Brain microvascular endothelial cell (primary cell): ENCODE results near the gene NNMT.

Experiments used
- DNase-seq: peaks from one replicate; pipeline ENCODE4 v3.0.0-alpha.2; 2020
- H3K27ac ChIP-seq: fragments of 250-450 bp; sonication (Bioruptor Pico); 2 replicates; pipeline ENCODE4 v1.5.1; 2020; ENCODE audit warnings: mild to moderate bottlenecking, moderate library complexity
- H3K27me3 ChIP-seq: fragments of 250-450 bp; sonication (Bioruptor Pico); replicated peaks from 2 replicates; pipeline ENCODE4 v1.5.1; 2020; ENCODE audit warnings: mild to moderate bottlenecking
- H3K36me3 ChIP-seq: fragments of 250-450 bp; sonication (Bioruptor Pico); replicated peaks from 2 replicates; pipeline ENCODE4 v1.5.1; 2020; ENCODE audit warnings: mild to moderate bottlenecking
- H3K4me3 ChIP-seq: 2 replicates; pipeline ENCODE4 v1.5.1; 2011; ENCODE audit warnings: low read depth, mild to moderate bottlenecking, control low read depth, low read length, moderate library complexity
- CTCF ChIP-seq: IDR thresholded peaks from 2 replicates; pipeline ENCODE4 v1.5.1; 2011; ENCODE audit warnings: low read depth, mild to moderate bottlenecking, moderate library complexity, low read length, control low read depth, inconsistent platforms; ENCODE audit errors: missing control alignments
- in situ Hi-C: cut with HindIII; loops from 2 replicates; pipeline ENCODE4 v1.10.0; 2017; ENCODE audit warnings: low sequenced_read_pairs, low pct_ligation_motif_present

NNMT gene

DNA sequence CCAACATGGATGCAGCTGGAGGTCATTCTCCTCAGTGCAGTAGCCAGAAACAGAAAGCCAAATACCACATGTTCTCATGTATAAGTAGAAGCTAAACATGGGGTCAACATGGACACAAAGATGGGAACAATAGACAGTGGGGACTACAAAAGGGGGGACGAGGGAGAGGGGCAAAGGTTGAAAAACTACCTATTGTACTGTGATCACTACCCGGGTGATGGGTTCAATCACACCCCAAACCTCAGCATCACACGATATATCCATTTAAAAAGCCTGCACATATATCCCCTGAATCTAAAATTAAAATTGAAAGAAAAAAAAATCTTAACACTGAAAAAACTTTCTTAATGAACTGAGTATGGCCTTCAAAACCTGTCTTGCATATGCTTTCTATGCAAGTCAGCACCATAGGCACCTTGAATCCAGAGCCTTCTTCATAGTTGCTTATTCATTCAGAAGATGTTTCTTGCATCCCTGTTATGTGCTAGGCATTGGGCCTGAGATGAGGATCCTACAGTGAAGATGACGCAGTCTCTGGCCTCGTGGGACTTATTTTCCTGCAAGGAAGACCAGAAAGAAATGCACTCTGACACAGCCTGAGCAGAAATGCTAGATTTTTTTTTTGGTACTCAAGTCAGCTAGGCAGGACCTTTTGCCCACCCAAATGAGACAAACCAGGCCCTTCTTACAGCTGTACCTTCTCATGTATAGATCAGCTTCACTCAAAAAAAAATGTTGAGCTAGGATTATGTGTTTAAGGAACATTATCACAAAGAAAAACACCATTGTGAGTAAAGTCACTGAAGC, 21.0 kb downstream of the NNMT start:
- in situ Hi-C loops = no loop called here
- H3K27ac ChIP-seq = no peak overlapping the region
- no peaks in the 10 kb centered on the region for H3K27me3 ChIP-seq
- TF ChIP-seq CTCF = no peak
- peak; percentile 55 for DNase-seq
- H3K4me3 ChIP-seq = no peak overlapping the region
- H3K36me3 ChIP-seq = peaks cover 22% of the 10 kb centered on the region

DNA sequence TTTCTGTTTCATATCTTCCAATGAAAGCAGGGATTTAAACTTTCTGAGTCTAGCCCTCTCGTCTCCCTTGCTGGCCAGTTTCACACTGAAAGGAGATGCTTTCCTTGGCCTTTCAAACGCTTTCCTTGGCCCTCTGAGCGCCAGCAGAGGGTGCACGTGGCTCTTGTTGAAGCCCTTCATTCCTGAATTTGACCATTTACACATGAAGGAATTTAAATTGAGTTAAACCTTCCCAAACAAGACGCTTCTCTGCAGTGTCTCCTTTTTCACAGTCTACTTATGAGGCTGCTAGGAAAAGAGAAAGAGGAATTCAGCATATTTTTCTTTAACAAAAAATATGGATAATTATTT, 21.6 kb downstream of the NNMT start:
- TF ChIP-seq CTCF = peak; percentile 67
- H3K27ac ChIP-seq = no peak overlapping the region
- DNase-seq = no peak
- no peak overlapping the region for H3K4me3 ChIP-seq
- in situ Hi-C loops = no loop called here
- H3K27me3 ChIP-seq = no peaks in the 10 kb centered on the region
- peaks cover 16% of the 10 kb centered on the region for H3K36me3 ChIP-seq

GRCh38 chr11:114318361-114318760, 22.2 kb downstream of the NNMT start:
- no peak for TF ChIP-seq CTCF
- no peak overlapping the region for H3K4me3 ChIP-seq
- no peak overlapping the region for H3K27ac ChIP-seq
- no peaks in the 10 kb centered on the region for H3K27me3 ChIP-seq
- in situ Hi-C loops = no loop called here
- H3K36me3 ChIP-seq = peaks cover 16% of the 10 kb centered on the region
- DNase-seq = no peak

- Histone ChIP-seq H3K4me3 (no peak overlapping the region), H3K27ac (no peak overlapping the region), H3K27me3 (no peaks in the 10 kb centered on the region), H3K36me3 (peaks cover 4% of the 10 kb centered on the region)
- DNase-seq = no peak
- in situ Hi-C loops = no loop called here
- no peak for TF ChIP-seq CTCF
These were observed 23.6 kb downstream of the NNMT start for GRCh38 chr11:114319716-114320328.

- TF ChIP-seq CTCF = no peak
- DNase-seq = peak; percentile 33
- Histone ChIP-seq H3K27me3 (no peaks in the 10 kb centered on the region), H3K27ac (no peak overlapping the region), H3K4me3 (no peak overlapping the region), H3K36me3 (no peaks in the 10 kb centered on the region)
- in situ Hi-C loops = no loop called here
These were observed 25.5 kb downstream of the NNMT start for GRCh38 chr11:114321621-114322257.
